Activated CD4-positive, alpha-beta T cell treated with anti-CD3 and anti-CD28 coated beads, Interleukin-2, amount 50 U/mL, for 48 hours (primary cell): ENCODE results near the gene CORO6.

Experiments used
- DNase-seq, 2 experiments: peaks; one replicate each; pipeline ENCODE4 v3.0.0-alpha.2; 2020

Gene CORO6

GRCh38 chr17:29589524-29590410 lies 32.9 kb downstream of the CORO6 start, which contains the start of gene GIT1:
TSS of gene GIT1 (minus strand) at chr17:29589648. CDS start at chr17:29589378, 270 bp downstream.
- DNase-seq: peak; percentile 77 to 84

GRCh38 chr17:29588562-29589411 lies 33.9 kb downstream of the CORO6 start:
- peak; percentile 50 to 61 for DNase-seq

- DNase-seq: no peak
Observed at GRCh38 chr17:29588017-29588561, 34.6 kb downstream of the CORO6 start.

- no peak for DNase-seq
Observed at GRCh38 chr17:29587591-29587990, 35.1 kb downstream of the CORO6 start.

GRCh38 chr17:29586676-29587469 lies 35.8 kb downstream of the CORO6 start:
- no peak for DNase-seq

DNA sequence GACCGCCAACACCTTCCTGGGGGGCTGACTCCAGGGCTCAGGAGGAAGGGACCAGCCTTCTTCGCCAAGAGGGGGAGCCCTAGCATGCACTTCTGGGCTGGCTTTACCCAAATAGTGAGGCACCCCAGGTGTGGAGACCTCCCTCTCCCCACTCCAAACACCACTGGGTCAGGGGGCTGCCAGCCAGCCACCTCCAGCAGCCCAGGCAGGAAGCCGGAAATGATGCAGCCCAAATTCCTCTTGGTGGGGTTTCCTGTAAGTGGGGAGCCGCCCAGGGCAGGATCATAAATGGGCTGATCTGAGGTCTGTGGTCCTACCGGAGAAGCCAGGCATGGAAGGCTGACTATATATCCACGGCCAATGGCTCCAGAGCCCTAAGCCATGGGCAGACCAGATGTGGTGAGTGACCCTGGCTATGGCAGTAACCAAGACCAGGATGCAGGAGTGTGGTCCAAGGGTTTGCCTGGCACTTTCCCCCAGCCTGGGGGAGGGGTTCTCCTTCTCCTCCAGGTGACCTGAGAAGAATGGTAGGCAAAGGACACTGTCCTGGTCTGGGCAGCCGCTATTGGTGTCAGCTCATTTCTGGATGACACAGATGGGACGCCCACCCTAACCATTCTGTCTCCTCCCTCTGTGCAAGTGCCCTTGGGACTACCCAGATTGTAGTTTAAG lies 37.5 kb downstream of the CORO6 start:
- DNase-seq: peak in 1 of 2 experiments; percentile 36

GRCh38 chr17:29584452-29585079 lies 38.1 kb downstream of the CORO6 start:
- DNase-seq: no peak

DNA sequence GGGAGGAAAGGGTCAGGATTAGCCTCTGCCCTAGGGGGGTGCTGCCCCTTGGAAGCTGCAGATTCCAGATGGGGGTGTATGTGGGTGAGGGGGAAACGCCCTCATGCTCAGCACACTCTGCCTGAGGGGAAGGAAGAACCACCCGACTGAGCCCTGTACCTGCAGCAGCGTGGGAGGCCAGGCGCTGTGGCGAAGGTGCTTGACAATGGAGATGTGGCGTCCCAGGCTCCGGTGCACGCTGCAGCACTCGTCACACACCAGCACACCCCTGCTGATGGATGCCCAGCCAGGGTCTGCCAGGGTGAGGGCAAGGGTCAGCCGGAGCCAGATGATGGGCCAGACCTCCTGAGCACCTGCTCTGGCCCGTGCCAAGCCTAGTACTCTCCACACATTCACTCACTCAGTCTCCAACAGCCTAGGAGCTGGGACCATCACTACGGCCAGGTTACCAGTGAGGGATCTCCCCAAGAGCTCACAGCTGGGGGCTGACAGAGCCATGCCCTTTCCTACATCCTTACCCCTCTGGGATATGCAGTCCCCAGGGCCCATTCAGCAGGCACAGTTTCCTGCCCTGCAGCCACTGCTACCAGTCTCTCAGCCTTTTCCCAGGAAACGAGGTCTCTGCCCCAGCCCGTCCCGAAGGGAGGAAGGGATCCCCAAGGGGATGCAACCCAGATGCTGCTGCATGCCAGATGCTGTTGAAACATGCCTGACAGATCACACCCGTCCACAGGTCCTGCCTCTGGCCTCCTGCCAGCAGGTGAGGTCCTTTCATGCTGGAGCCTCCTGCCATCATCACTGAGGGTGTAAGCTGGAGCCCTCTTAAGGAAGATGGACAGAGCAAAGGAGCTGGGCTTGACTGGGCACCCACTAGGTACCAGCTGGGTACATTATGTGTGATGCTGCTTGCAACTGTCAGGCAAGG lies 39.1 kb downstream of the CORO6 start:
- no peak for DNase-seq

DNA sequence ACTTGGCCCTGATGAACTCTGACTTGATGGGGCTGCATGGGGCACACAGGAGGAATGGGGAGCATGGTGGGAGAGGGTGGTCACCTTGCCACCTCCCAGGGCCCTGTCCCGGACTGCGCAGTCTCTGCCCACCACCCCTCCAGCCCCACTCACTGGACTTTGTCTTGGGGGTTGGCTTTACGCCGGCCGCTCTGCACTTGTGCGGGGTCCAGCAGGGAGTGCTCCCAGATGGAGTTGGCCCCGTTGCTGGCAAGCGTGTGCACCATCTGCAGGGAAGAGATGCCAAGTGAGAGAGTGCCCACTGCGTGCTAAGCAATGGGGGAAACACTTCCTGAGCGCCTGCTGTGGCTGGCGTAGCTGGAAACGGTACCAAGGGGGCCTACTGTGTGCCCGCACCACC lies 39.9 kb downstream of the CORO6 start:
- no peak for DNase-seq

DNA sequence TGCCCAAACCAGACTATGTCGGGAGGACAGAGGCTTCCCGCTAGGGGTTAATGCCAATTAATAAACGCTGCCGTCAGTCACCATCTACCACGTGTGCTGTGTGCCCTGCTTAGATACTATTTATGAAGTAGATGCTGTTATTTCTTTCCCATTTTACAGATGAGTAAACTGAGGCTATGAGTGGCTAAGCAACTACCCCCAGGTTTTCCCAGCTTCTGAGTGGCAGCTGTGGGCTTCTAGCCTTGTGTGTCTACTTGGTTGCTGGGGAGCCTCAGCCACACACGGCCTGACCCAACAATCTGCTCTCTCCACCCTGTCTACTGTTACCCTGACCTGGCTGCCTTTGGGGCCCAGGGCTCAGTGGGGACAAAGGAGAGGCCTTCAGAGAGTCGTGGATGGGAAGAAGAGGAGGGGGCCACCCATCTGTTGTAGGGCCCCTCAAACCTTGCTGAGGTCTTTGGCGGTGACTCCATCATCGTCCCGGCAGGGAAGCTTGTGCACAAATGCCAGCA lies 40.4 kb downstream of the CORO6 start:
- no peak for DNase-seq

GRCh38 chr17:29581583-29582253 lies 41.0 kb downstream of the CORO6 start:
- DNase-seq: no peak

GRCh38 chr17:29579866-29580771 lies 42.6 kb downstream of the CORO6 start:
- peak; percentile 92 to 94 for DNase-seq

DNA sequence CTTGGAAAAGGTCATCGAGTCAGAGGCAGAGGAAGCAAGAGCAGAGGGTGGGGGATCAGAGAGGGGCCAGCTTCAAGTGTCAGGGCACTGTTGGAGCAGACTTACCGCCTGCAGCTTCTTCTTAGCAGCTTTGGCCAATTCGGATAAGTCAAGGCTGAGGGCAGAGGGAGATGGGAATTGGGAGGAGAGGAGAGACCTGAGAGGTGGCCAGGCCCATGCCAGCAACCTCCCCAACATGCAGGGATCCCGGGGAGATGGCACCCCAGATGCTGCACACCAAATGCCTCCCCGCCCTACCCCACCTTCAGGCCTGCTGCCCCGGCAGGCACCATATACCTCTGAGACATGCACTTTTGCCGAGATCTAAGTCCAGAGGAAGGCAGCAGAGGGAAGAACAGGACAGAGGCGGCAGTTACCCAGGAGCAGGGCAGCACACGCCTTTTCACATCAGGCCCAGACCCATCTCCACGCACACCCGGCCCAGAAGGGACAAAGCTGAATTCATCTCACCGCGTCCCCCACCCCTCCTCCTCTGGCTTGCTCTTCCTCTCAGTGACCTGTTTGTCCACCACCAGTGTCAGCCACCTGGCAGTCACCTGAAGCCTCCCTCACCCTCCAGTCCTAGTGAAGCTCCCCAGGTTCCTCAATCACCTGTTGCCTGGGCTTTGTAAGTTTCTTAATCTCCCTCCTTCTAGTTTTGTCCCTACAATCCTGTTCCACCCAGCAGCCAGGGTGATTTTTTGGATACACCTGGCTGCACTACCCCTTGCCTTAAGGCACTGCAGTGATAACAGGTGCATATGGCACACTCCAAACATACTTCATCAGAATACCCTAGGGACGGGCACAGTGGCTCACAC lies 43.9 kb downstream of the CORO6 start:
- DNase-seq: no peak

DNA sequence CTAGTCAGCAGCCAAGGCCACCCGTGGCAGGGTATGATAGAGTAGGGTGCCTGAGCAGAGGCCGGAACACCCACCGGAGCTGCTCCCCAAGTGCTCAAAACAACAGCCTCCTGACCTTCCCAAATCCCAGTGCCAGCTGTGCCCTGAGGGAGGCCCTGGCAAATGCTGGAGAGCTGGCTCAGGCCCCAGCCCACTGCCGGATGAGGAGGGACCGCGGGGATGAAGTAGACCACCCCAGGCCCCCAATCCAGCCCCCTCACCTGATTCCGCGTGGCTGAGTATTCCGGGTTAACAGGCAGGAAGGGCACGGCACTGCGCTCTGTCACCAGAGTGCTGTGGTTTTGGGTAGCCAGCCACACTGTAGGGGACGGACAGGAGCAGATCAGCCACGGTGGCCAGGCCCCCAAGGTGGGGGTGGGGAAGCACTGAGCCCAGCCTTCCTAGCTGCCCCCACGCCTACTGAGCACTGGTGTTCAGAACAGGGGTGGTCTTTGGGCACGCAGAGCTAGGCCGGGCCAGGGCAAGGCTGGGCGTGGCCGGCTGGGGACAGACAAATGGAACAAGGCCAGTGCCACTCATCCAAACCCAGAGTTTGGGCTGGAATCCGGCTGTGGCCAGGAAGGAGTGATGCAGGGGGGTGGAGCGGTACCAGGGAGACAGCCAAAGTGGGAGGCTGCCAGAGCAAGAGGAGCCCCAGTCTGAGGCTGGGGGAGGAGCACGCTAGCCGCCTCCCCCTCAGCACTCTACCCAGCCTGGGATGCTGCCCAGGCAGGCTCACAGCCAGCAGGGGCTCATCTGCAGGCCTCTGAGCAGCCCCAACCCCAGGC lies 45.1 kb downstream of the CORO6 start:
- no peak for DNase-seq

- DNase-seq: no peak
Observed at GRCh38 chr17:29577001-29577370, 45.7 kb downstream of the CORO6 start.

DNA sequence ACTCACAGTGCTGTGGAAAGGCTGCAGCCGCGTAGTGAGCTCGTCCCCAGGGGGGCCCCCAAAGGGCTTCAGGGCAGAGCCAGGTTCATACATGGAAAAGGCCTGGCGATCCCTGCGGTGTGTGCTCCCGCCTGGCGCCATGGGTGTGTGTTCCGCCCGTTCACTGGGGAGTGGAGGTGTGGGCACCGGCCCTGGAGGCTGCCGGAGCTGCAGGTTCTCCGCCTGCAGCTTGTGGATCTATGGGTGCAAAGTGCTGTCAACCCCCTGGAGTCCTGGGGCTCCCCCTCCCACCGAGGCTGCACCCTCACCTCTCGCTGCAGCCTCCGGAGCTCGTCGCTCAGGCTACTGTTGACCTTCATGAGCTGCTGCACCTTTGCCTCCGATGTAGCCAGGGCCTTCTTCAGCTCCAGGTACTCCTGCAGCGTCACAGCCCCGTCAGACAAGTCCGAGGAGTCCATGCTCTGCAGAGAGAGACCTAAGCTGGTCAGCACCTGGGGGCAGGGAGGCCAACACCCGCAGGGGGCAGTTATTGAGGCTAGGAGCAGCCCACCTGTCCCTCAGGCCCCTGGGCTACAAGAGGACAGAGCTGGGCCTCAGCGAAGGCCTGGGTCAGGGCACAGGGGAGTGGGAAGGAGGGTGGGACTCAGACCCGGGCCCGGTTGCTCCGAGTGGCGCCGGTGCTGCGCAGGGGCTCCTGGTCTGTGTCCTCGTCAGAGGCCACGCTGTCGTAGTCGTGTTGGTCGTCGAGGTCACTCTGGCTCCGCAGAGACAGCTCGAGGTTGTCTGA lies 46.3 kb downstream of the CORO6 start:
- DNase-seq: no peak
